Osteoblast (primary cell): ENCODE data around the gene TEX22. TPM values are rescaled to one million over a fixed set of nuclear protein-coding genes. Genes with fewer than 3 reads are reported as not detected.

Source experiments
- DNase-seq: peaks from one replicate; pipeline ENCODE4 v3.0.0; 2011; ENCODE audit warnings: low spot score, mixed read lengths; ENCODE audit not compliant: insufficient read length; ENCODE audit errors: missing footprints
- H2AFZ ChIP-seq: 2 replicates; pipeline ENCODE4 v1.6.0; 2011; ENCODE audit warnings: mild to moderate bottlenecking, low read length
- H3K27ac ChIP-seq: 2 replicates; pipeline ENCODE4 v1.5.1; 2011; ENCODE audit warnings: mild to moderate bottlenecking, low read depth, low read length, moderate library complexity
- H3K27me3 ChIP-seq: 2 replicates; pipeline ENCODE4 v1.6.0; 2012; ENCODE audit warnings: mild to moderate bottlenecking, control low read depth, inconsistent platforms, low read length, moderate library complexity; ENCODE audit not compliant: insufficient read depth
- H3K36me3 ChIP-seq: 2 replicates; pipeline ENCODE4 v1.5.1; 2011; ENCODE audit warnings: mild to moderate bottlenecking, low read length, control low read depth, moderate library complexity; ENCODE audit not compliant: insufficient read depth
- H3K4me1 ChIP-seq: 2 replicates; pipeline ENCODE4 v1.5.1; 2011; ENCODE audit warnings: mild to moderate bottlenecking, low read length, control low read depth, moderate library complexity; ENCODE audit not compliant: insufficient read depth
- H3K4me2 ChIP-seq: 2 replicates; pipeline ENCODE4 v1.6.0; 2011; ENCODE audit warnings: mild to moderate bottlenecking, low read length; ENCODE audit not compliant: insufficient read depth
- H3K4me3 ChIP-seq: fragments of 200-600 bp; sonication (generic); 3 replicates; pipeline ENCODE4 v1.5.1; 2012; ENCODE audit warnings: mild to moderate bottlenecking, low read length, inconsistent platforms; ENCODE audit not compliant: insufficient read depth
- H3K79me2 ChIP-seq: 2 replicates; pipeline ENCODE4 v1.6.0; 2012; ENCODE audit warnings: mild to moderate bottlenecking, low read length, control low read depth, inconsistent platforms; ENCODE audit not compliant: insufficient read depth
- H3K9me3 ChIP-seq: 2 replicates; pipeline ENCODE4 v1.5.1; 2011; ENCODE audit warnings: low read depth, low read length, control low read depth
- H4K20me1 ChIP-seq: 2 replicates; pipeline ENCODE4 v1.6.0; 2012; ENCODE audit warnings: mild to moderate bottlenecking, low read length, control low read depth; ENCODE audit not compliant: insufficient read depth
- CTCF ChIP-seq: IDR thresholded peaks from 2 replicates; pipeline ENCODE4 v1.5.1; 2011; ENCODE audit warnings: mild to moderate bottlenecking, low read depth, low read length, moderate library complexity; ENCODE audit errors: extremely low read depth
- total RNA-seq: library from RNA; depleted of rRNA; stranded (reverse); fragments of >200 nt; gene quantifications from 2 replicates; pipeline ENCODE4 v1.2.3, GENCODE V29; 2012

TEX22 gene
- total RNA-seq, 1 donor, result under 0.01 TPM

DNA sequence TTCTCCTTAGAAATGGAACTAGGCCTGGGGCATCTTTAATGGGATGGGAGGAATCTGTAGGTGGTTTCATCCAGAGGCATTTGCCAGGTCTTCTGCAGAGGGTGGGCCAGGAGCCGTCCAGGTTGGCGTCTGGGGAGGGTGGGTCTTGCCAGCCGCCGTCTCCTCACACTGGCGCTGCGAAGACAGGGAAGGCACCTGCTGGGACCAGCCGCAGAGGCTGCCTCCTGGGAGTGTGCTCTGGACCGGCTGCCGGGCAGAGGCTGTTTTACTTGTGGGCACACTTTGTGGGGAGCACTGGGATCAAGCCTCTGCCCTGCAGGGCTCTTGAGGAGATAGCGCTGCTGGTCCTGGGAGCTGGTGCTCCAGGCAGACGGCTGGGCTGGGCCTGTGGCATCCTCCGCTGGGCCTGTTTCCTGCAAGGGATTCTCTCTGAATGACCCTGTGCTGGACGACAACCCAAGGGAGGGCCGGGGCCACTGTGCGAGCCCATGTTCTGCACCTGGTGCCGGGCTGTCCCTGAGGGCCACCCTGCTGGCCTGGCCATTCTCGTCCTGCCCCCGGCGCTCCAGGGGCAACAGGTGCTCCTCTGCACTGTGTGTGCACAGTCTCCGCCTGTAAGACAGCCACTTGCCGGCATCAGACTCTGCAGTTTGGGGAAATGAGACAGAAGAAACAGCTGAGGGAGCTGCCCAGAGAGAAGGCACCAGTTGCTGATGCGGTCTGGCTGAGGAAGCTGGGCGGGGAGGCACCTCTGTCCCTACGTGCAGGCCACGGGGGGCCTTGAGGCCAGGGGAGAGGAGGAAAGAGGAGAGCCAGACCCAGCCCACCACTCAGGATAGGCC lies 10.0 kb upstream of the TEX22 start:
- H3K27ac ChIP-seq, result no peak overlapping the region
- H3K4me2 ChIP-seq, result no peak overlapping the region
- no peaks in the 10 kb centered on the region for H3K4me1 ChIP-seq
- TF ChIP-seq CTCF, result no peak
- no peaks in the 10 kb centered on the region for H3K79me2 ChIP-seq
- no peak overlapping the region for H2AFZ ChIP-seq
- no peaks in the 10 kb centered on the region for H4K20me1 ChIP-seq
- peak; percentile 81 for DNase-seq
- no peaks in the 10 kb centered on the region for H3K27me3 ChIP-seq
- H3K36me3 ChIP-seq, result no peaks in the 10 kb centered on the region
- no peaks in the 10 kb centered on the region for H3K9me3 ChIP-seq
- H3K4me3 ChIP-seq, result no peak overlapping the region

DNA sequence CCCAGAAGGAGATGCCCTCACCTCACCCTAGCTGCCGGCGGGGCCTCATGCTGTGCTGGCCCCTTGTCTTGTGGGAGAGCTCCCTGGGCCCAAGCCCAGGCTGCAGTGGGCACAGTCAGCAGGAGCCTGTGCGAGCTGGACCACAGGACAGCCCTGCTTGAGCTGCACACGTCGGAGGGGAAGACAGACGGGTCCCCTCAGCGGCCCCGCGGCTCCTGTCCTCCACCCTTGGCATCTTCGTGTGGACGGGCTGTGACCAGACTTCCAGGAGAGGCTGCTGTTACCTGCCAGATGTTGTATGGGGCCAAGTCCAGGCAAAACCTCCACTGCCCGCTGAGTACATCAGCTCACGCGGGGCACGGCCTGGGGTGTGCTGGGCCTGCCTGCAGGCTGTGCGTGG lies 9.4 kb upstream of the TEX22 start:
- no peaks in the 10 kb centered on the region for H3K4me1 ChIP-seq
- H3K27ac ChIP-seq, result no peak overlapping the region
- no peak overlapping the region for H3K4me3 ChIP-seq
- no peaks in the 10 kb centered on the region for H3K27me3 ChIP-seq
- H3K79me2 ChIP-seq, result no peaks in the 10 kb centered on the region
- H4K20me1 ChIP-seq, result no peaks in the 10 kb centered on the region
- peak; percentile 42 for DNase-seq
- TF ChIP-seq CTCF, result no peak
- no peaks in the 10 kb centered on the region for H3K9me3 ChIP-seq
- no peaks in the 10 kb centered on the region for H3K36me3 ChIP-seq
- H3K4me2 ChIP-seq, result no peak overlapping the region
- no peak overlapping the region for H2AFZ ChIP-seq

DNA sequence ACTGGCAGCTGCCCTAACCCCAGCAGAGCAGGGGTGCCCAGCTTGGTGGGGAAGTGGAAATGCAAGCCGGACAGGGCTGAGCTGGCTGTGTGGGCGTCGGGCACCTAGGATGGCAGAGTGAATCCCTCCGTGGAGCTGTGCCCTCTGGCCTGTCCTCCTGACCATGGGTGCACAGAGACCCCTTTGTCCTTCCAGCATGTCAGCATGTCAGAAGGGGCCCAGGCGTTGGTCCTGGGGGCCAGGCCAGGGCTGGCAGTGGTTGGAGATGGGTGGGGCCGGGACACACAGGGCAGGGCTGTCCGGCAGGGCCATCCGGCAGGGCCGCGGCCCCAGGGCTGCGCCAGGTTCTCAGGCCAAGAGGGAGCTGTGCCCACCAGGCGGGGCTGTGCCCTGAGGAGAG lies 8.8 kb upstream of the TEX22 start:
- Histone ChIP-seq H3K4me3 (no peak overlapping the region), H3K79me2 (no peaks in the 10 kb centered on the region), H3K36me3 (no peaks in the 10 kb centered on the region), H2AFZ (no peak overlapping the region), H3K27me3 (no peaks in the 10 kb centered on the region), H3K4me2 (no peak overlapping the region), H3K9me3 (no peaks in the 10 kb centered on the region), H3K27ac (no peak overlapping the region), H3K4me1 (no peaks in the 10 kb centered on the region), H4K20me1 (no peaks in the 10 kb centered on the region)
- no peak for TF ChIP-seq CTCF
- DNase-seq, result peak; percentile 48

DNA sequence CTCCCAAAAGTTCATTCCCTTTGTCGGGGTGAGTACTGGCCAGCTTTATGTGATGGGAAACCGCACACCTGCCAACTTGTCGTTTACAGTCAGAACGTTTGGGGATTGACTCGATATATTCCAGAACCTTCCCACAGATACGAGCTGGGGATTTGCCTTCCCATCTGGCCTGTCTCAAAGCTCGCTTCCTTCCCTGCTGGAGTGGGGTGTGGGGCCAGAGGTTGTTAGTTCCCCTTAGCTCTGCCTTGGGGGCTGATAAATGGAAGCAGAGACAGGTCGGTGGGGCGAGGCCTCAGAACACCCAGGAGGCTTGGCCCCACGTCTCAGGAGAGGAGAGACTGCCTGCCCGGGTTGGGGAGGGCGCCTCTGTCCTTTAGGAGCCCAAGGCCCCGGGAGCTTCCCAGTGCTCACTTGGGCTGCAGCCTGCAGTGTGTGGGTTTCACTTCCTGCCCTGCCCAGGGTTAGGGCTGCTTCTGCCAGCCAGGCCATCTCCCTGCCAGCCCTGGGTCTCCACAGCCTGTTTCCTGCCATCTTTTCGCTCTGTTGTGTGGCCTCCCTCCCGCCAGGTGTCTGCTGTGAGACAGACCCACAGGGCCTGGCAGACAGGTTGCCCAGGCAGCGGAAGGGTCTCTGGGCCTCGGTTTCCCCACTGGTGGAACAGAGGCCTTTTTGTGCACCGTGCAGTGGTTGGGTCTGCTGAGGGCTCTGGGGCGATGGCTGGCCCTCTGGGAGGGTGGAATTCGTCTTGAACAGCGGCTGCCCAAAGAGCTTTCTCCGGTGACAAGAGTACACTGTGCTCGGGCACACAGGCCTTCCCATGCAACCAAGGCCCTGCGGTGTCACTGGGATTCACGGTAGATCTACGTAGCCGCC lies 8.1 kb upstream of the TEX22 start:
- TF ChIP-seq CTCF, result no peak
- H3K79me2 ChIP-seq, result no peaks in the 10 kb centered on the region

More for the DNA sequence above, 8.1 kb upstream of the TEX22 start:
- DNase-seq, result peak; percentile 88
- H2AFZ ChIP-seq, result no peak overlapping the region
- H3K4me1 ChIP-seq, result no peaks in the 10 kb centered on the region
- no peak overlapping the region for H3K4me2 ChIP-seq
- H3K9me3 ChIP-seq, result no peaks in the 10 kb centered on the region
- no peak overlapping the region for H3K27ac ChIP-seq
- H3K4me3 ChIP-seq, result no peak overlapping the region
- H3K27me3 ChIP-seq, result no peaks in the 10 kb centered on the region
- H4K20me1 ChIP-seq, result no peaks in the 10 kb centered on the region
- H3K36me3 ChIP-seq, result no peaks in the 10 kb centered on the region
